ENCODE data around the gene HIP1.
A peak's percentile ranks its signal among the peaks of the same experiment; 100 is the strongest.

The HIP1 gene

DNA sequence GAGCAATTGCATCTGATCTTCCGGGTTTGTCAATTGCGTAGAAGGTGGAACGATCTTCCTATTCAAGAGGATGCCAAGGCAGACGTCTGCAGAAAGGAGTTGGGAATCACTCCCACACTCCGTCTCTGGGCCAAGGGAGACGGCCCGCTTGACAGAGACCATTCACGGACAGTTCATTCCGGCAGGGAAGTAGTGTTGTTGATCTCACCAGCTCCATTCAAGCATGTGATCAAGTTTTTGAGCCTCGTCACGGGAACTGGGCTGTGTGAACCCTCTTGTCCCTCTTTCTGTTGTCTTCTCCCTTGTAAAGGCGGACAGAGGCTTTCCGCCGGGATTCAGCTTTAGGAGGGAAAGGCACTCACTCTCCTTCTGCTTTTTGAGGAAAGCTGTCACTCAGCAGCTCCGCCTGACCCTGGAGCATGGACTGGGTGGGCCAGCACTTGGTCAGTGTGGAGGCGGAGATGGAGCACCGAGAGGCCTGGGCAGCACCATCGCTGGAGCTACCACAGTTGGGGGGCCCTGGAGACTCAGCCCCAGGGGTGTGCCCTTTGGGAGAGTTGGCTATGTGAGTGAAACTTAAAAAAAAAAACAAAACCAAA lies 201.7 kb downstream of the HIP1 start:
- Histone ChIP-seq H4K20me1 (ENCODE audit: low read depth, low read length) (no peaks in the 10 kb centered on the region), H3K9me3 (ENCODE audit: insufficient read depth, low read length) (no peaks in the 10 kb centered on the region), H3K4me2 (ENCODE audit: low read depth, low read length, poor library complexity, severe bottlenecking) (no peak overlapping the region), H3K79me2 (ENCODE audit: insufficient read depth, low read length) (no peaks in the 10 kb centered on the region), H3K4me3 (ENCODE audit: insufficient read depth, low read length, poor library complexity, severe bottlenecking) (no peak overlapping the region), H3K9me2 (replicated peaks; ENCODE audit: insufficient read depth, low read length) (no peaks in the 10 kb centered on the region), H2AFZ (ENCODE audit: low read depth, low read length, severe bottlenecking) (no peak overlapping the region), H3K27ac (ENCODE audit: low read depth, low read length) (no peak overlapping the region), H3K27me3 (ENCODE audit: low read length) (no peaks in the 10 kb centered on the region), H3K36me3 (ENCODE audit: low read length) (no peaks in the 10 kb centered on the region), H3F3A (ENCODE audit: insufficient read depth) (no peaks in the 10 kb centered on the region), H3K9ac (ENCODE audit: low read length) (no peak overlapping the region)
- TF ChIP-seq, protein P1, sequence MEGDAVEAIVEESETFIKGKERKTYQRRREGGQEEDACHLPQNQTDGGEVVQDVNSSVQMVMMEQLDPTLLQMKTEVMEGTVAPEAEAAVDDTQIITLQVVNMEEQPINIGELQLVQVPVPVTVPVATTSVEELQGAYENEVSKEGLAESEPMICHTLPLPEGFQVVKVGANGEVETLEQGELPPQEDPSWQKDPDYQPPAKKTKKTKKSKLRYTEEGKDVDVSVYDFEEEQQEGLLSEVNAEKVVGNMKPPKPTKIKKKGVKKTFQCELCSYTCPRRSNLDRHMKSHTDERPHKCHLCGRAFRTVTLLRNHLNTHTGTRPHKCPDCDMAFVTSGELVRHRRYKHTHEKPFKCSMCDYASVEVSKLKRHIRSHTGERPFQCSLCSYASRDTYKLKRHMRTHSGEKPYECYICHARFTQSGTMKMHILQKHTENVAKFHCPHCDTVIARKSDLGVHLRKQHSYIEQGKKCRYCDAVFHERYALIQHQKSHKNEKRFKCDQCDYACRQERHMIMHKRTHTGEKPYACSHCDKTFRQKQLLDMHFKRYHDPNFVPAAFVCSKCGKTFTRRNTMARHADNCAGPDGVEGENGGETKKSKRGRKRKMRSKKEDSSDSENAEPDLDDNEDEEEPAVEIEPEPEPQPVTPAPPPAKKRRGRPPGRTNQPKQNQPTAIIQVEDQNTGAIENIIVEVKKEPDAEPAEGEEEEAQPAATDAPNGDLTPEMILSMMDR (IDR thresholded peaks at IDR 0.05; ENCODE audit: insufficient read depth, low read length, poor library complexity, severe bottlenecking) = no peak
- no peak for TF ChIP-seq EZH2phosphoT487 (conservative IDR thresholded peaks at IDR 0.05; ENCODE audit: low read length)

DNA sequence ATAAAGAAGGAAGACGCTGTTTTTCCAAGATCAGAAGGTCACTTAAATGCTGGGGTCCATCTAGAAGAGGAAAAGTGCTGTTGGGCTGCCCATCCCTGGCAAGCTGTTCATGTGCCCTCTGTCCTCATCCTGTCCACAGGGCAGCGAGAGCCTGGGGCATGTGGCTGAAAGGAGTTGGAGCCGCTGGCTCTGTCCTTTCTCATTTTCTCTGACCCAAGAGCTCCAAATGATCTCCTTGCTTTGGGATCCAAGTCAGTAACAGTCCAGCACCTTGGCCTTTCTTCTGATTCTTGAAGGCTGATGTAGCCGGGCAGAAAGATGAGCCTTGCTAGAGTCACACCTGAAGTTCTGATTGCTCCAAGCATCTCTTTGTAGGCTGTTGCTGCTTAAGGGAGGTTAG lies 202.2 kb downstream of the HIP1 start:
- Histone ChIP-seq H3K27me3 (ENCODE audit: low read length) (no peaks in the 10 kb centered on the region), H3K9me3 (ENCODE audit: insufficient read depth, low read length) (no peaks in the 10 kb centered on the region), H3K4me3 (ENCODE audit: insufficient read depth, low read length, poor library complexity, severe bottlenecking) (no peak overlapping the region), H2AFZ (ENCODE audit: low read depth, low read length, severe bottlenecking) (no peak overlapping the region), H3K79me2 (ENCODE audit: insufficient read depth, low read length) (no peaks in the 10 kb centered on the region), H3K36me3 (ENCODE audit: low read length) (no peaks in the 10 kb centered on the region), H3K9me2 (replicated peaks; ENCODE audit: insufficient read depth, low read length) (no peaks in the 10 kb centered on the region), H3K9ac (ENCODE audit: low read length) (no peak overlapping the region), H3F3A (ENCODE audit: insufficient read depth) (no peaks in the 10 kb centered on the region), H3K27ac (ENCODE audit: low read depth, low read length) (no peak overlapping the region), H3K4me2 (ENCODE audit: low read depth, low read length, poor library complexity, severe bottlenecking) (no peak overlapping the region), H4K20me1 (ENCODE audit: low read depth, low read length) (no peaks in the 10 kb centered on the region)
- TF ChIP-seq, protein P1 (IDR thresholded peaks at IDR 0.05; ENCODE audit: insufficient read depth, low read length, poor library complexity, severe bottlenecking) = no peak
- TF ChIP-seq EZH2phosphoT487 (conservative IDR thresholded peaks at IDR 0.05; ENCODE audit: low read length) = no peak

- Histone ChIP-seq H3K9ac (ENCODE audit: low read length) (no peak overlapping the region), H3K4me2 (ENCODE audit: low read depth, low read length, poor library complexity, severe bottlenecking) (peak overlapping the region; percentile 14)
Observed at GRCh38 chr7:75534727-75535307, 203.9 kb downstream of the HIP1 start.

More at GRCh38 chr7:75534727-75535307, 203.9 kb downstream of the HIP1 start:
- no peaks in the 10 kb centered on the region for H3K9me2 ChIP-seq (replicated peaks; ENCODE audit: insufficient read depth, low read length)
- no peak overlapping the region for H3K27ac ChIP-seq (ENCODE audit: low read depth, low read length)
- TF ChIP-seq, protein P1 (IDR thresholded peaks at IDR 0.05; ENCODE audit: insufficient read depth, low read length, poor library complexity, severe bottlenecking) = no peak
- TF ChIP-seq EZH2phosphoT487 (conservative IDR thresholded peaks at IDR 0.05; ENCODE audit: low read length) = no peak
- no peaks in the 10 kb centered on the region for H3F3A ChIP-seq (ENCODE audit: insufficient read depth)
- no peaks in the 10 kb centered on the region for H4K20me1 ChIP-seq (ENCODE audit: low read depth, low read length)
- H3K36me3 ChIP-seq (ENCODE audit: low read length) = no peaks in the 10 kb centered on the region
- no peaks in the 10 kb centered on the region for H3K79me2 ChIP-seq (ENCODE audit: insufficient read depth, low read length)
- no peaks in the 10 kb centered on the region for H3K9me3 ChIP-seq (ENCODE audit: insufficient read depth, low read length)
- no peak overlapping the region for H3K4me3 ChIP-seq (ENCODE audit: insufficient read depth, low read length, poor library complexity, severe bottlenecking)
- H2AFZ ChIP-seq (ENCODE audit: low read depth, low read length, severe bottlenecking) = peak overlapping the region; percentile 57
- H3K27me3 ChIP-seq (ENCODE audit: low read length) = no peaks in the 10 kb centered on the region

All from SU-DHL-6 (cell line).